ENCODE measurements around the gene MEF2D. TPM values are rescaled to one million over a fixed set of nuclear protein-coding genes. Genes with fewer than 3 reads are reported as not detected.

Gene MEF2D
- total and polyA plus RNA-seq, 9 donors = 16.8 to 75.3 (median 58.2) TPM

- H3K4me1 ChIP-seq (ENCODE audit: control insufficient read depth, insufficient read depth, low read length) = no peaks in the 10 kb centered on the region
- H3K27ac ChIP-seq (ENCODE audit: low read length) = no peak overlapping the region
- no peaks in the 10 kb centered on the region for H3K9me3 ChIP-seq (replicated peaks; ENCODE audit: control insufficient read depth, low read depth, low read length)
- H3K27me3 ChIP-seq (ENCODE audit: control insufficient read depth, insufficient read depth, low read length) = peaks cover 42% of the 10 kb centered on the region
- no peak overlapping the region for H3K4me3 ChIP-seq (ENCODE audit: low read length)
- whole genome bisulfite sequencing (ENCODE audit: insufficient coverage) = 74% methylated on average over 10 of the region's 11 CpGs
- no peak for DNase-seq
- H3K36me3 ChIP-seq (ENCODE audit: control insufficient read depth, insufficient read depth, low read length) = no peaks in the 10 kb centered on the region
These were observed 52.2 kb downstream of the MEF2D start for GRCh38 chr1:156448134-156448967.

GRCh38 chr1:156445789-156446263 is 54.7 kb downstream of the MEF2D start:
- Histone ChIP-seq H3K4me3 (ENCODE audit: low read length) (no peak overlapping the region), H3K9me3 (replicated peaks; ENCODE audit: control insufficient read depth, low read depth, low read length) (no peaks in the 10 kb centered on the region), H3K36me3 (ENCODE audit: control insufficient read depth, insufficient read depth, low read length) (no peaks in the 10 kb centered on the region), H3K4me1 (ENCODE audit: control insufficient read depth, insufficient read depth, low read length) (no peaks in the 10 kb centered on the region), H3K27me3 (ENCODE audit: control insufficient read depth, insufficient read depth, low read length) (peaks cover 59% of the 10 kb centered on the region), H3K27ac (ENCODE audit: low read length) (no peak overlapping the region)
- peak; percentile 86 for DNase-seq
- WGBS (ENCODE audit: insufficient coverage) = 0% methylated on average over 4 of the region's 11 CpGs

- Histone ChIP-seq H3K27me3 (ENCODE audit: control insufficient read depth, insufficient read depth, low read length) (peaks cover 68% of the 10 kb centered on the region), H3K4me3 (ENCODE audit: low read length) (no peak overlapping the region)
- no CpG with 5 or more reads among the region's 1 CpG for WGBS (ENCODE audit: insufficient coverage)
These were observed 56.1 kb downstream of the MEF2D start for GRCh38 chr1:156444407-156445001.

GRCh38 chr1:156443286-156443685 is 57.3 kb downstream of the MEF2D start:
- 55% methylated on average over 5 of the region's 6 CpGs for WGBS (ENCODE audit: insufficient coverage)
- no peaks in the 10 kb centered on the region for H3K9me3 ChIP-seq (replicated peaks; ENCODE audit: control insufficient read depth, low read depth, low read length)
- no peak for DNase-seq
- no peaks in the 10 kb centered on the region for H3K36me3 ChIP-seq (ENCODE audit: control insufficient read depth, insufficient read depth, low read length)
- H3K27ac ChIP-seq (ENCODE audit: low read length) = no peak overlapping the region
- peaks cover 68% of the 10 kb centered on the region for H3K27me3 ChIP-seq (ENCODE audit: control insufficient read depth, insufficient read depth, low read length)
- H3K4me3 ChIP-seq (ENCODE audit: low read length) = no peak overlapping the region
- H3K4me1 ChIP-seq (ENCODE audit: control insufficient read depth, insufficient read depth, low read length) = no peaks in the 10 kb centered on the region

More at GRCh38 chr1:156444407-156445001, 56.1 kb downstream of the MEF2D start:
- H3K36me3 ChIP-seq (ENCODE audit: control insufficient read depth, insufficient read depth, low read length) = no peaks in the 10 kb centered on the region
- H3K4me1 ChIP-seq (ENCODE audit: control insufficient read depth, insufficient read depth, low read length) = no peaks in the 10 kb centered on the region
- no peaks in the 10 kb centered on the region for H3K9me3 ChIP-seq (replicated peaks; ENCODE audit: control insufficient read depth, low read depth, low read length)
- no peak overlapping the region for H3K27ac ChIP-seq (ENCODE audit: low read length)
- DNase-seq = no peak

GRCh38 chr1:156440654-156441437 is 59.7 kb downstream of the MEF2D start:
- peaks cover 84% of the 10 kb centered on the region for H3K27me3 ChIP-seq (ENCODE audit: control insufficient read depth, insufficient read depth, low read length)

GRCh38 chr1:156439777-156440183 is 60.8 kb downstream of the MEF2D start:
- Histone ChIP-seq H3K4me3 (ENCODE audit: low read length) (no peak overlapping the region), H3K27ac (ENCODE audit: low read length) (no peak overlapping the region), H3K36me3 (ENCODE audit: control insufficient read depth, insufficient read depth, low read length) (no peaks in the 10 kb centered on the region), H3K27me3 (ENCODE audit: control insufficient read depth, insufficient read depth, low read length) (peaks cover 85% of the 10 kb centered on the region), H3K9me3 (replicated peaks; ENCODE audit: control insufficient read depth, low read depth, low read length) (no peaks in the 10 kb centered on the region), H3K4me1 (ENCODE audit: control insufficient read depth, insufficient read depth, low read length) (peaks cover 13% of the 10 kb centered on the region)
- no peak for DNase-seq
- 0% methylated on average over 6 of the region's 14 CpGs for WGBS (ENCODE audit: insufficient coverage)

More at GRCh38 chr1:156440654-156441437, 59.7 kb downstream of the MEF2D start:
- no peaks in the 10 kb centered on the region for H3K9me3 ChIP-seq (replicated peaks; ENCODE audit: control insufficient read depth, low read depth, low read length)
- DNase-seq = no peak
- 24% methylated on average over 4 of the region's 9 CpGs for WGBS (ENCODE audit: insufficient coverage)
- no peaks in the 10 kb centered on the region for H3K36me3 ChIP-seq (ENCODE audit: control insufficient read depth, insufficient read depth, low read length)
- H3K4me1 ChIP-seq (ENCODE audit: control insufficient read depth, insufficient read depth, low read length) = peaks cover 8% of the 10 kb centered on the region
- no peak overlapping the region for H3K4me3 ChIP-seq (ENCODE audit: low read length)
- H3K27ac ChIP-seq (ENCODE audit: low read length) = no peak overlapping the region

- H3K4me1 ChIP-seq (ENCODE audit: control insufficient read depth, insufficient read depth, low read length) = peaks cover 13% of the 10 kb centered on the region
- 0% methylated on average over 1 of the region's 11 CpGs for WGBS (ENCODE audit: insufficient coverage)
- no peak overlapping the region for H3K27ac ChIP-seq (ENCODE audit: low read length)
- no peaks in the 10 kb centered on the region for H3K9me3 ChIP-seq (replicated peaks; ENCODE audit: control insufficient read depth, low read depth, low read length)
- no peak for DNase-seq
- H3K27me3 ChIP-seq (ENCODE audit: control insufficient read depth, insufficient read depth, low read length) = peaks cover 86% of the 10 kb centered on the region
- no peak overlapping the region for H3K4me3 ChIP-seq (ENCODE audit: low read length)
- H3K36me3 ChIP-seq (ENCODE audit: control insufficient read depth, insufficient read depth, low read length) = no peaks in the 10 kb centered on the region
These were observed 61.4 kb downstream of the MEF2D start for GRCh38 chr1:156439036-156439776.

- Histone ChIP-seq H3K9me3 (replicated peaks; ENCODE audit: control insufficient read depth, low read depth, low read length) (no peaks in the 10 kb centered on the region), H3K36me3 (ENCODE audit: control insufficient read depth, insufficient read depth, low read length) (no peaks in the 10 kb centered on the region), H3K27me3 (ENCODE audit: control insufficient read depth, insufficient read depth, low read length) (peaks cover 86% of the 10 kb centered on the region), H3K4me3 (ENCODE audit: low read length) (no peak overlapping the region), H3K27ac (ENCODE audit: low read length) (no peak overlapping the region), H3K4me1 (ENCODE audit: control insufficient read depth, insufficient read depth, low read length) (peaks cover 13% of the 10 kb centered on the region)
- no peak for DNase-seq
- WGBS (ENCODE audit: insufficient coverage) = 21% methylated on average over 4 of the region's 7 CpGs
These were observed 62.1 kb downstream of the MEF2D start for GRCh38 chr1:156438278-156438987.

Data from muscle of leg (tissue), 11 donors.